Left colon (tissue), 2 donors: Measurements from ENCODE around the gene TAF4. TPM values are rescaled to one million over a fixed set of nuclear protein-coding genes. Genes with fewer than 3 reads are reported as not detected.
"Not testable (repeated sequence)": the region's sequence is repeated elsewhere in the genome, so short reads cannot be mapped to it uniquely, and the experiment has no call there.

Source experiments
- ATAC-seq: fragments of 200-7000 bp; cut with Tn5 transposase; one replicate; pipeline ENCODE4 v1.9.1; 2020; ENCODE audit warnings: mild to moderate bottlenecking, moderate library complexity
- DNase-seq, 2 donors: peaks; one replicate each; pipeline ENCODE4 v3.0.0-alpha.2; 2020
- intact Hi-C, 2 donors: fragments of 100-400 bp; cut with DNase I in 1 of 2; cut with micrococcal nuclease in 1 of 2; formaldehyde crosslinking; loops; one replicate each; pipeline versions ENCODE4 v1.11.2 to v1.14.0; 2022; cut with DNase I, micrococcal nuclease
- total RNA-seq, 2 donors: library from RNA; stranded (reverse); fragmentation: NEBNext Ultra II Directional; extraction: Animal tissue kit (Norgen Biotek cat#: 25700); gene quantifications; one replicate each; pipeline ENCODE4 v1.2.1, GENCODE V29; 2021
- donor health status: DM: no; HTN: no; CAD: no.
- donor health status: DM: yes; HTN: yes; CAD: no.

TAF4 gene
- total RNA-seq, 2 donors from 2014 or later = 22.1 to 28.2 TPM

DNA sequence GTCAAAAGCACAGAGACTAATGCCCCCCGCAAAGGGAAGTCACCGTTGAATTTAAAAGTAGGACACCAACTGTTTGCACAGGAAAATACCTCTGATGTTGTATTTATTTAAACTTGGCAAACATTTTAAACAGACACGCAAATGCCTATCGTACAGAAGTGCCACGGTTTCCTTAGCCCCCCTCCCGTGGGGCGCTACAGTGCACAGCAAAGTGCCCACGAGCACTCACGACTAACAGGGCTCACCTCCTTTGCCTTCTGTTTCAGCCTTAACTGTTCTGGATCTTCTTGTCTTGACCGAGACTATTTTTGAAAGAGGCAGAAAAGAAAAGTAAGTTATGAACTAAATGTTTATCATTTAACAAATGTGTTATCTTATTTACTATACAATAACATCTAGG is 67.8 kb downstream of the TAF4 start:
- intact Hi-C loops = no loop called here
- DNase-seq (no peak), ATAC-seq (no peak)

DNA sequence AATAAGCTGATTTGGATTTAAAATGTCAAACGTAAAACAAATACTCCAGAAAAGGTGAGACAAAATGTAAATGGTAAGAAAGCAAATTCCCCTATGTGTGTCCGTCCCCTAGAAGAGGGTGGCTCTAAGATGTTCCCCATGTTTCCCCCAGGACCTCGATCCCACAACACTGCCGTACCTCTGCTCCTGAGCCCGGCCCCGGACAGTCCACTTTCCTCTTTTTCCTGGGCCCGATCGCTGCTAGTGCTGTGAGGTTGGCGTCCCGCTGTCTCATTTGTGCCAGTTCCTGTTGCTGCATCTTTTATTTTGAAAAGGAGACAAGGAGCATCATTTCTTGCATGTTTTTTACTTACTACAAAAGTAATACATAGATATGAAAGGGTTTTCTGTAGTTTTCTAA is 68.3 kb downstream of the TAF4 start:
- no peak for ATAC-seq
- intact Hi-C loops = no loop called here
- DNase-seq = no peak

DNA sequence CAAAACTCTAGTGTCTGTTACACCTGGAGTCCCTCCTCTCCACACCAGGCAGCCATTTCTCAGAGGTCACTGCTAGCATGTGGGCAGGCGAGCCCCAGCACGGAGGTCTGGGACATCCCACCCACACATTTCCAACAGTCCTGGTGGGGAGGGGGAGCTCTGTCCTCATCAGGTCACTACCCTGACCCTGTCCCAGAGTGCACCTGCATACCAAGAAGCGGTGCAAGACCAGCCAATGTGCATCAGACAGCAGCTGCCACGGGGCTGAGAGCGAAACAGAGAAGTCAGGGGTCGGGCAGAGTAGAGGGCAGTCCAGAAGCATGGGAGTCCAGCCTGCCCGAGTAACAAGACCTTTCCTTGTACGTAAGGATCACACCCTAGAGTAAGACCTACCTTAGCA is 71.1 kb downstream of the TAF4 start:
- intact Hi-C loops = no loop called here
- DNase-seq = no peak
- no peak for ATAC-seq

DNA sequence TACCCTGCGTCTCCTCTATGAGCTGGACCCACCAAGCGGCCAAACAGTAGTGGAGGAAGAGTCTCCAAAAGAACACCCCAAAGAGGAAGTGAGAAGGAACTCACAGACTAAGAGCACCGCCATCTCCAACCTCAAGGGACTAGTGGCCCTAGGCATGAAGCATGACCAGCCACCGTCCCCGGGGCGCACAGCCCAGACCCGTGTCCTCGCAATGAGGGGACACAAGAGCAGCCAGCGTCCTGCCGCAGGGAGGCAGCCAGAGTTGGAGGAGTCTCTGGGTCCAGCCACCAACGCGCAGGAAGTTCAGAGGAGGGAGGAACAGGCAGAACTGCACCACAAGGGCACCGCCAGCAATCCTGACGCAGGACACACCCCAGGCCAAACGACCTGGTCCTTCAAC is 72.6 kb downstream of the TAF4 start:
- intact Hi-C loops = no loop called here
- no peak for DNase-seq
- ATAC-seq = no peak

DNA sequence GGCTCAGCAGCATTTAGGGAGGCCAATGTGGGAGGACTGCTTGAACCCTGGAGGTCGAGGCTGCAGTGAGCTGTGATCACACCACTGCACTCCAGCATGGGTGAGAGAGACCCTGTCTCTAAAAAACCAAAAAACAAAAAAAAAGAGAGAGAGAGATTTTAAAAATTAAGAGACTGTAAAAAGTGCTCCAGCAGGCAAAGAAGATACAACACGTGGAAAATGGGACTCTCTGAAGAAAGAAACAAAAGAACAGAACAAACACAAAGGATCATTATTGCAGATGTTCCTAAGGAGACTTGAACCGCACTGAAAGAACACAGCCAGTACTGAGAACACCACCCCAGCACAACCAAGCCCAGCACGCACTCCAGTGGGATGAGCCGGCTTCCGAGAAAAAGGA is 74.2 kb downstream of the TAF4 start:
- intact Hi-C loops = no loop called here
- ATAC-seq = no peak
- DNase-seq = no peak

DNA sequence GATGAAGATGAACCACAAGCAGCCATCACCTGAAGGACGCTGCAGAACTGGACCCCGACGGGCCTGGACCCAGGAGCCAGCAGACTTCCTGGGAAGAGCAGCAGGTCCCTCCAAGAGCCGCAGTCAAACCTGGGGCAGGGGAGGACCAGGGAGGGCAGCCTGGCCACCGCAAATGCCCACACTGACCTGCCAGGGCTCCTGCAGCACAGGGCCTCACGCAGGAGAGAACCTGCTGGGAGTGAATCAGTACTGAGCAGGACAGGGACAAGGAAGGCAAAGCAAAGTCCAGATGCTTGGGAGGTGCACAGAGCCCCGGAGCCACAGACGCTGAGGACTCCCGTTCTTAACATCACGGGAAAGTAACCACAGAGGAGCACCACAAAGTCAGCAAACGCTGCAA is 75.2 kb downstream of the TAF4 start:
- ATAC-seq (no peak), DNase-seq (no peak)
- intact Hi-C loops = no loop called here

DNA sequence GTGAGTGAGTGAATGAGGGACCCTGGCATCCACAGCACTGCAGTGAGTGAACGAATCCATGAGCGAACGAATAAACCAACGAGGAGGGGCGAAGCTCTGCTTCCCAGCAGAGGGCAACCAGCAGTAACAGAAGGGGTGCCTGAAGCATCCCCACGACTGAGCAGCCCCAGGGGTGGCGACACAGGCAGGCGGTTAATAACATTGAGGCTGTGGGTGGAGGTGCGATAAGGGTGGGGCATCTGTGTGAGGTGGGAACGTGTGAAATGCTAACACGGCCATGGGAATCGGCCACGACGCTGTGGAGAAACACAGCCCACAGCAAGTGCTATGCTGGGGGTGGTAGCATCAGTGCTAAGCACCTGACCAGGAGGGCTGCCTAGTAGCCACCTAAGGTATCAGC is 75.9 kb downstream of the TAF4 start:
- intact Hi-C loops = no loop called here
- no peak for DNase-seq
- ATAC-seq = no peak

DNA sequence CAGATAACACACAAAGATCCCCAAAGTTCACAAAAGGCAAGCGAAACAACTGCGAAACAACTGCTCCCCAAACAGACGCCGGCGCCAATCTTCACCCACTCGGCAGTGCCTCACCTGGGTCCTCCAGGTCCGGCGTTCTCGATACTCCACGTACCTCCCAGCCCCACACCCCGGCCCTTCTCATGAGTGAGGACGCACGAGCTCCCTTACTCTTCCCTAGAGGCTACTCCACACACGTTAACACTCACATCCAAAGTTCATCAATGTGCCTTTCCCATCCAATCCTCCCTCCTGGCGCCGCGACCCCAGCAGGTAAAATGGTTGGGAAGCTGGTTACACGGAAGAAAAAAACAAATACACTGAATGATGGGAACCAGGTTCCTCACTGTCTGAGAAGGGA is 77.0 kb downstream of the TAF4 start:
- intact Hi-C loops = no loop called here
- ATAC-seq = no peak
- DNase-seq = no peak

DNA sequence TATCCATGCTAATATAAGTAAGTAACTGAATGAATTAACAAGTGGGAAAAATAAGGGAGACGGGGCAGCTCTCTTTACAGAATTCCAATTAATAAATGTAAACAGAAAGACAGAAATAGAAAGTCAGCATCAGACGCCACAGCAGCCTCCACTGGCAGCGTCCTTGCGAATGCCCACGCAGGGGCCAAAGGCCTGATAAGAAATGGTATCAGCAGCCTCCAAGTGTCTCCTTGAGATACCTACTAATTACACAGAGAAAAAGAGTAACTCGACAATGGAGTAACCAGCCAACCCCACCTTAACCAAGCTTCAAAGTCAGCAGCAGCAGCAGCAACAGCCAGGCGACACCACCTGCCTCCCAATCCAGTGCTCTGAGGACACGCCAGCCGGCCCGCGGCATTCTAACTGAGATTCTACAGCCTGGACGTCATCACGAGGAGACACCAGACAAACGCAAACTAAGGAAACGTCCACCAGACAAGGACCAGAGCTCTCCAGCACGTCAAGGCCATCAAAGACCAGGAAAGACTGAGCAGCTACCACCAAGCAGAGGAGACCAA is 78.8 kb downstream of the TAF4 start:
- no peak for DNase-seq
- intact Hi-C loops = no loop called here
- no peak for ATAC-seq

DNA sequence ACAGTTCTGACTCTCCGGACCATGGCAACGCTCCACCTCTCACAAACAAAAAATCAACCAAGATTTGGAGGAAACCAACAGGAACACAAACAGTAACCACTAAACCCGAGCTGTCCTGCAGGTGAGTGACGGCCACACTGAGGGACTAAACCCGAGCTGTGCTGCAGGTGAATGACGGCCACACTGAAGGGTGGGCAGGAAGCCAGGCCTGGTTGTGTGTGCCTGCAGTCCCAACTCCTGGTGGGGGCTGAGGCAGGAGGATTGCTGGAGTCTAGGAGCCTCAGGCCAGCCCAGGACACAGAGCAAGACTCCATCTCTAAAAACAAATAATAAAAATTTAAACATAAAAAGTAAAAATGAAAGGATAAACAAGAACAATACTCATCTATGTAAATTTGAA is 80.6 kb downstream of the TAF4 start:
- no peak for ATAC-seq
- no peak for DNase-seq
- intact Hi-C loops = no loop called here

DNA sequence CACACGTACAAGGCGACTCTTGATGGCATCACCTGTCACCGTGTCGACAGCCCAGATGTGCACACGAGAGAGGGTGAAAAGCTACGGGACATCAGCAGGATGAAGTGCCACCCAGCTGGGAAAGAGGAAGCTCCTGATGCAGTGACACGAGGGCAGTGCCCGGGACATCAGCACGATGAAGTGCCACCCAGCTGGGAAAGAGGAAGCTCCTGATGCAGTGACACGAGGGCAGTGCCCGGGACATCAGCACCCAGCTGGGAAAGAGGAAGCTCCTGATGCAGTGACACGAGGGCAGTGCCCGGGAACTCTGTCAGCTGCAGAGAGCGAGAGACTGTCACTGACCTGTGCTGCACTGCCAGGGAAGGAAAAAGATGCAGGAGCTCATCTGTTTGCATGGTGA is 81.2 kb downstream of the TAF4 start:
- intact Hi-C loops, ATAC-seq, DNase-seq: not testable (repeated sequence)

DNA sequence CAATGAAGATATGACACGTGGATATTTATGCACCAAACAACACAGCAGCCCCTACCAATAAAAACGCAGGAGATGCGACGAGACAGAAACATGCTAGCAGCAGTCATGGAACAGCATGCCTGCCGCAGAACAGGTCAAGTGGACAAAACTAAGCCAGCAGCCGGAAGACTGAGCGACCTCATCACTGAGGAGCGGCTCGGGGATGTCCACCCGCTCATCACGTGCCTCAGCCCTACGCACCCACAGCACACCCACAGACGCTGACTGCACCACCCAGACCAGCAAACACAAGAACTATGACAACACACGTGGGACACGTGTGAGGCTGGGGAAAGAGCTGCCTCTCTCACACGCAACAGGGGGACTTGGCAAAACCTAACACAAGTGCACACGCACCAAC is 81.7 kb downstream of the TAF4 start:
- DNase-seq (no peak), ATAC-seq (no peak)
- intact Hi-C loops = no loop called here

DNA sequence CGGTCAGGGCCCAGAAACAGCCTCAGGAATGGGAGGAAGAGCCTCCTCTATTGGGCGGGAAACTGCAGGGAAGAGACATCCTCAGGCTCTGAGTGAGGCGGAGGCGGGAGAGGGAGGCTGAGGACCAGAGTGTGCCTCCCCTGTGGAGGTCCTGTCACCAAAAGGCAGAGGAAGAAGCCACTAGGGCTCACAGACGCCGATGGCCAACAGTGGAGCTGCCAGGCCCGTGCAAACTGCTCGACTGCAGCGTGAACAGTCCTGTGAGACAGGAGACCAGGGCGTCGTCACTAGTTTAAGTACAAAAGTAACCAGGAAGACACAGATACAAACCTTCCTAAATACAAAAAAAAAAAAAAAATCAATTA is 82.7 kb downstream of the TAF4 start:
- intact Hi-C loops = no loop called here
- ATAC-seq (no peak), DNase-seq (no peak)

DNA sequence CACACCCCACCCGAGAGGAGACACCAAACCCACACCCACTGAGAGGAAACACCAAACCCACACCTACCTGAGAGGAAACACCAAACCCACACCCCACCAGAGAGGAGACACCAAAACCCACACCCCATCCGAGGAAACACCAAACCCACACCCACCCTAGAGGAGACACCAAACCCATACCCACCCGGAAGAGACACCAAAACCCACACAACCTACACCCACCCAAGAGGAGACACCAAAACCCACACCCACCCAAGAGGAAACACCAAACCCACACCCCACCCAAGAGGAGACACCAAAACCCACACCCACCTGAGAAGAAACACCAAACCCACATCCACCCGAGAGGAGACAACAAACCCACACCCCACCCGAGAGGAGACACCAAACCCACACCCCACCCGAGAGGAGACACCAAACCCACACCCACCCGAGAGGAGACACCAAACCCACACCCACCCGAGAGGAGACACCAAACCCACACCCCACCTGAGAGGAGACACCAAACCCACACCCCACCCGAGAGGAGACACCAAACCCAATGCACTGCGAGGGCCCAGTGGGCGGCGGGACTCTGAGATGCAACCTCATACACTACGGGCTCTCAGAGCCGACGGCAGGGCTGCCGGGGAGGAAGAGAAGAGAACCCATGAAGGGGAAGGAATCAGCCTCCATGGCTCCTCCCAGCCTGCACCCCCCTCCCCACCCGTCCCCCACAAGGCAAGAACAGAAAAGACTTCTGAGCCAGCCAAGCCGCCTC is 83.3 kb downstream of the TAF4 start:
- DNase-seq (no peak), ATAC-seq (no peak)
- intact Hi-C loops = no loop called here

DNA sequence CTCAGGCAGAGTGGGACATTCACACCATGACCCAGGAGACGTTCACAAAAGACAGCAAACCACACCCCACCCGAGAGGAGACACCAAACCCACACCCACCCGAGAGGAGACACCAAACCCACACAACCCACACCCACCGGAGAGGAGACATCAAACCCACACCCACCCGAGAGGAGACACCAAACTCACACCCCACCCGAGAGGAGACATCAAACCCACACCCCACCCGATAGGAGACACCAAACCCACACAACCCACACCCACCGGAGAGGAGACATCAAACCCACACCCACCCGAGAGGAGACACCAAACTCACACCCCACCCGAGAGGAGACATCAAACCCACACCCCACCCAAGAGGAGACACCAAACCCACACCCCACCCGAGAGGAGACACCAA is 84.0 kb downstream of the TAF4 start:
- ATAC-seq, intact Hi-C loops, DNase-seq: not testable (repeated sequence)

DNA sequence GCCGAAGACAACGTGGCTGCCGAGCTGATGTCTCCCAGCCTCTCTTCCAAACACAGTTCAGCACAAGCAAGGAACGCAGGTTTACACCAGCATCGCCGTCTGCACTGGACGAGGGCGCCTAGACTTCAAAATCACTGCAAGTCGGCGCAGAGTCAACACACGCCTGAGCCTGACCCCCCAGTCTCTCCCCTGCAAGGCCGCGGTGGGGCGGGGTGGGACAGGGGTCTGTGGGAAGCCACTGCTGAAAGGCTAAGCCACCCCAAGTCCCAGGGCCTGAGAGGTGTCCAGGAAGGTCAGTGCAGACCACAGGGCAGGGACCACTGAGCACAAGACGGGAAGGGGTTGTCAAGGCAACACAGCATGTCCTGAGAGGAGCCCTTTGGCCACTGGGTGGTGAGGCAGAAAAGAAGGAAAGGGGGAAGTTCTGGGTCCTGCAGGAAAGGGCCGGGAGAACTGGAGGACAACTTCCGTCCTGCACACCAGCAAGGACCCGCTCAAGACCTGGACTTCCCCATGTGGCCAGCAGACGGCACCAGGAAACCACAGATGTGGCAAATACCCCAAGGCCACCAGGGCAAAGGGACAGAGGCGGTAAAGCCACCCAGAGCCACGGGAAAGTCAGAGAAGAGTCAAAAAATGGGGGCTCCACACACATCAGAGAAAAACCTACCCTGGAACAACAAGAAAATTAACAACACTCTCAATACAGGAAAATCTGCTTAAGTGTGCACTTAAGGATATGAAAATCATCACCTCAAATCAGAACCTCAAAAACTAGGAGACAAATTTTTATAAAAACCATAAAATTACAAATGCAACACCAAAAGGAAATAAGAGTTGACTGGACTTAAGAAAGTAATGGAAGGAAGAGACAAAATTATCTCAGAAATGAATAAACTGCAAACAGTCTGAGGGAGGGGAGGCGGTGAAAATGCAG is 84.8 kb downstream of the TAF4 start:
- intact Hi-C loops = no loop called here
- DNase-seq (peak in 1 of 2 donors; percentile 20), ATAC-seq (peak; percentile 59)

DNA sequence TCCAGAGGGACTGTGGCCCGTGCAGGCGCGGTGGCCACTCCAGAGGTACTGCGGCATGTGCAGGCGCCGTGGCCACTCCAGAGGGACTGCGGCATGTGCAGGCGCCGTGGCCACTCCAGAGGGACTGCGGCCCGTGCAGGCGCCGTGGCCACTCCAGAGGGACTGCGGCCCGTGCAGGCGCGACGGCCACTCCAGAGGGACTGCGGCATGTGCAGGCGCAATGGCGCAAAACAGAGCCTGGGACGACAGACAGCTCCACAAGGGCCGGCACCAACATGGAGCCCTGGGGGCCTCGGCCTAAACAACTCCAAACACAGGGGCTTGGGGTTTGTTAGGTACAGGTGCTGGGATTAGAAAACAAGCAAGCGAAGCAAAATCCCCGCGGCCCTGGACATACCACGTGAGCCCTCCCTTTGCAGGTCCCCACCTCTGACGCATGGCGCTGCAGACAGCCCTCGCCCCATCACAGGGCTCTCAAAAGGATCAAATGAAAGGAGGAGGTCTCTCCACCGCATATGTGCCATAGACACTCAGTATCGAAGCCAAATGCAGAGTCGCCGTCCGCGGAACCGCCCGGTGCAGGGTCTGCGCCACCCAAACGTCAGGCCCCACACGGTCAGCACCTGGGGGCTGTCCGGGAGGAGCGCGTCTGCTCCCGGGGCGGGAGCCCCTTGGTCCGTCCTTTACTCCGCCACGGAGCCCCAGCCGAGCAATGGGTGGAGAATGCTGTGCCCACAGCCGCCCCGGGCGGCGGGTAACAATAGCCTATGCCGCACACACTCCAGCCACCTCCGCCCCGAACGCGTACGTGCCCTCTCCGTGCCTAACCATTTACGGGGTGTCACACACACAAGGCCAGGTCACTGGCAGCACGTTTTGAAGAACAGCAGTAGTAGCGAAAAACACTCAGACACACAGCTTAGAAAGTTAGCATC is 85.7 kb downstream of the TAF4 start:
- ATAC-seq (no peak), DNase-seq (no peak)
- intact Hi-C loops = no loop called here

DNA sequence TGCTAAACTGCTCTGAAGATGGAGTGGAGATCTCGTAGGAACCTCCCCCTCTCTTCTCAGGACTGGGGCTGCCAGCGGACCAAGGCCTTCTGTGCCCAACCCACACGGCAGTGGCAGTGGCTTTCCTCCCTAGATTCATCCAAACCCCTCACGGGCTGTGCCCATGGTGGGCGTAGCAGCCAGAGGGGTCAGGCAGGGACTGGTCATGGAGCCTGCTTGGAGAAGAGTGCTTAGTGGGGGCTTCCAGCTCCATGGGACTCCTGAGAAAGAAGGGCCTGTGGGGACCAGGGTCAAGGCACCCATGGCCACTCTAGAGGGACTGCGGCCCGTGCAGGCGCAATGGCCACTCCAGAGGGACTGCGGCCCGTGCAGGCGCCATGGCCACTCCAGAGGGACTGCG is 86.6 kb downstream of the TAF4 start:
- no peak for ATAC-seq
- DNase-seq = no peak

DNA sequence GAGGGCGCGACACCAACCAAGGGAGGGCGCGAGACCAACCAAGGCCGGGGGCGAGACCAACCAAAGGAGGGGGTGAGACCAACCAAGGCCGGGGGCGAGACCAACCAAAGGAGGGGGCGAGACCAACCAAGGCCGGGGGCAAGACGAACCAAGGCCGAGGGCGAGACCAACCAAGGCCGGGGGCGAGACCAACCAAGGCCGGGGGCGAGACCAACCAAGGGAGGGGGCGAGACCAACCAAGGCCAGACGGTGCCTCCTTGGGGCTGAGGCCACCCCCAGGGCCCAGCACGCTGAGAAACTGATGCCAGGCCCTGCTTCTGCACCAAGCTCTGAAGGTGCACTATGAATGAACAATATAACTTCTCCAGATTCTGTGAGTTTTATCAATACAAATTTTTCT is 87.2 kb downstream of the TAF4 start:
- ATAC-seq = no peak
- intact Hi-C loops = no loop called here
- DNase-seq = no peak

More for the DNA sequence above, 86.6 kb downstream of the TAF4 start:
- intact Hi-C loops = no loop called here
